ENCODE results near the gene CCNG1.

- TF ChIP-seq POLR2A (IDR thresholded peaks at IDR 0.05) (no peak), CTCF (IDR thresholded peaks at IDR 0.05) (no peak)
These were observed 14.1 kb downstream of the CCNG1 start for GRCh38 chr5:163451489-163451888.
